ENCODE measurements around the gene PLAU. TPM values are rescaled to one million over a fixed set of nuclear protein-coding genes. Genes with fewer than 3 reads are reported as not detected.

Gene PLAU
- total and polyA plus RNA-seq, 7 donors: 3.8 to 18.2 (median 7.6) TPM

DNA sequence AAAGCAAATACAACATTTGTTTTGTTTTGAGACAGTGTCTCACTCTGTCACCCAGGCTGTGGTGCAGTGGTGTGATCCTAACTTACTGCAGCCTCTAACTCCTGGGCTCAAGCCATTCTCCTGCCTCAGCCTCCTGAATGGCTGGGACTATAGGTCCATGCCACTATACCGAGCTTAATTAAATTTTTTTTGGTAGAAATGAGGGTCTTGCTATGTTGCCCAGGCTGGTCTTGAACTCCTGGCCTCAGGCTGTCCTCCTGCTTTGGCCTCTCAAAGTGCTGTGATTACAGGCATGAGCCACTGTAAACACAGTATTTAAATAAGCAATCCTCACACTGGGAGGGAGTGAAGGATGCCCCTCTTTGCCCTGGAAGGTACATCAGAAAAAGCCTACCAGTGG is 32.6 kb upstream of the PLAU start:
- TF ChIP-seq, protein P1, sequence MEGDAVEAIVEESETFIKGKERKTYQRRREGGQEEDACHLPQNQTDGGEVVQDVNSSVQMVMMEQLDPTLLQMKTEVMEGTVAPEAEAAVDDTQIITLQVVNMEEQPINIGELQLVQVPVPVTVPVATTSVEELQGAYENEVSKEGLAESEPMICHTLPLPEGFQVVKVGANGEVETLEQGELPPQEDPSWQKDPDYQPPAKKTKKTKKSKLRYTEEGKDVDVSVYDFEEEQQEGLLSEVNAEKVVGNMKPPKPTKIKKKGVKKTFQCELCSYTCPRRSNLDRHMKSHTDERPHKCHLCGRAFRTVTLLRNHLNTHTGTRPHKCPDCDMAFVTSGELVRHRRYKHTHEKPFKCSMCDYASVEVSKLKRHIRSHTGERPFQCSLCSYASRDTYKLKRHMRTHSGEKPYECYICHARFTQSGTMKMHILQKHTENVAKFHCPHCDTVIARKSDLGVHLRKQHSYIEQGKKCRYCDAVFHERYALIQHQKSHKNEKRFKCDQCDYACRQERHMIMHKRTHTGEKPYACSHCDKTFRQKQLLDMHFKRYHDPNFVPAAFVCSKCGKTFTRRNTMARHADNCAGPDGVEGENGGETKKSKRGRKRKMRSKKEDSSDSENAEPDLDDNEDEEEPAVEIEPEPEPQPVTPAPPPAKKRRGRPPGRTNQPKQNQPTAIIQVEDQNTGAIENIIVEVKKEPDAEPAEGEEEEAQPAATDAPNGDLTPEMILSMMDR (IDR thresholded peaks at IDR 0.05): no peak
- no peak overlapping the region for H3K4me3 ChIP-seq

DNA sequence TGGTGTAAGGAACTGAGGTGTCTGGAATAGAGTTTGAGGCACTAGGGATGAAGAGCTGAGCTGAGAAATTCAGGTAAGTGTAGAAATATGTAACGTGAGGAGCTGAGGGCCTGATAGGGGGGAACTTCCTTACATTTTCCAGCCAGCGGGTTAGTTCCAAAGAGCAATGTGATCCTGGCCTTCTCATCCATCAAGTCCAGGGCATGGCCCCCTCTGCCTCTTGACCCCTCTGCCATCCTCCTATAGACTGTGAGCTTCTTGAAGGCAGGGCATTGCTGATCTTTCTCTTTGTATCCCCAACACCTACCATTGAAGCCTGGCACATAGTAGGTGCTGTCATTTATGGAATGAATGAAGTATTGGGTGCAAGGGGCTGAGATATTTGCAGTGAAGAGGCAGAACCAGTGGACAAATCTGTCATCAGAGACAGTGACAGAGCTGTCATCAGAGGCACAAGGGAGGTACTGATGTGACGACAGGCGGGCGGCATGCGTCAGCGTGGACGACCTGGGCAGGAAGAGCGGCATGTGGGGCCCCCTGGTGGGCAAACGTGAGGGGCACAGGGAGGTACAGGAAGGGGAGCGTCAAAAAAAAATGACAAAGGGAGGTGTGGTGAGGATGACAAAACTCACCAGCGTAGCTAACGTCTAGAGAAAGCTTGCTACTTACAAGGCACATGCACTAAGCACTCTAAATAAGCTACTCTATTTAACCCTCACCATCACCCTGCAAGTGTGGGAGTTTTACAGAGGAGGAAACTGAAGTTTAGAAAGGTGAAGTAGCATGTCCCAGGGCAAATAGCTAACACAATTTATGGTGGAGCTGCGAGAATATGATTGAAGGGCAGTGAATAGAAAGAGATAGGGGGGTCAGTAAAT is 31.4 kb upstream of the PLAU start:
- no peaks in the 10 kb centered on the region for H3K9me3 ChIP-seq
- ATAC-seq (peak; percentile 90 to 94 (median 92)), DNase-seq (peak; percentile 90 to 95)
- no peaks in the 10 kb centered on the region for H3K36me3 ChIP-seq (ENCODE audit: insufficient read depth in 1 of 2, low read depth in 1 of 2)
- H3K4me3 ChIP-seq: no peak overlapping the region
- H3K27me3 ChIP-seq (ENCODE audit: insufficient read depth in 3 of 3, low read length in 2 of 3): no peaks in the 10 kb centered on the region
- peak overlapping the region; percentile 55 for H3K27ac ChIP-seq
- 13 to 16% (median 15%) methylated on average over 14 of the region's 14 CpGs for WGBS, 3 donors
- TF ChIP-seq, protein P1 (IDR thresholded peaks at IDR 0.05): peak; percentile 98
- peaks cover 26% of the 10 kb centered on the region for H3K4me1 ChIP-seq
- intact Hi-C loops (cut with DNase I): loop anchor here (1.0 to 5.0 kb wide), 2 partner anchors 30 to 772 kb away; no protein-coding TSS in a partner anchor

More for the DNA sequence above, 32.6 kb upstream of the PLAU start:
- H3K4me1 ChIP-seq: peaks cover 26% of the 10 kb centered on the region
- 50 to 77% (median 52%) methylated on average over 1 of the region's 1 CpG for WGBS, 3 donors
- H3K9me3 ChIP-seq: no peaks in the 10 kb centered on the region
- H3K27me3 ChIP-seq (ENCODE audit: insufficient read depth in 3 of 3, low read length in 2 of 3): no peaks in the 10 kb centered on the region
- intact Hi-C loops (cut with DNase I): loop anchor here in 1 of 2 donors (5.0 kb wide), 1 partner anchor 771 kb away; no protein-coding TSS in a partner anchor
- peak in 1 of 2 donors; percentile 11 for DNase-seq
- H3K27ac ChIP-seq: no peak overlapping the region
- no peaks in the 10 kb centered on the region for H3K36me3 ChIP-seq (ENCODE audit: insufficient read depth in 1 of 2, low read depth in 1 of 2)
- no peak for ATAC-seq

DNA sequence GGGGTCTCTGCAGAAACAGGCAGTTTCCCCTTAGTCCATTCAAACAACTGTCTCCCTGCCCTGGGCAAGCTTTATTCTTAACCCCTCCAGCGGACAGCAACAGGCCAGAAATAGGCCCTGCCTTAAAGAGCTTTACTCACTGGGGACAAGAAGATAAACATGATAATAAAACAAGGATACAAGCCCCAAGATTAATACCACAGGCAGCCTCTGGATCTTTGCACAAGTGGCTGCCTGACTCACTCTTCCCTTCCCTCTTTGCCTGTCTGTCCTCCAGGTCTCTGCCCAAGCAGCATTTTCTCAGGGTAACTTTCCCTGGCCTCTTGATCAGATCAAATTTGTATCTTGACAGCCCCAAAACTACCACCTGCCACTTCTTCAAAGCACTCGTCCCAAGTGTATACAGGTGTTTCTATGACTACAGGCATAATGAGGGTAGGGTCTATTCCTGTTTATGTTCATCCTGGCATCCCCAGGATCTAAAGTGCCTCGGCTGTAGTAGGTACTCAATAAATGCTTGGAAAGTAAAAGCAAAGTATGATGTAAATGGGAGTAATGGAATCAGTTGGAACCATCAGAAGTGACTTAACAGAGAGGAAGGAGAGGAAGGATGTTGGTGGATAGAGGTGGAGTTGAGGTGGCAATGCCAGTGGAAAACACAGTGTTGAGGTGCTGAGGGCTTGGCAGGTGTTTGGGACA is 29.6 kb upstream of the PLAU start:
- TF ChIP-seq, protein P1 (IDR thresholded peaks at IDR 0.05): no peak
- intact Hi-C loops (cut with DNase I): no loop called here
- Histone ChIP-seq H3K4me1 (peaks cover 11% of the 10 kb centered on the region), H3K36me3 (ENCODE audit: insufficient read depth in 1 of 2, low read depth in 1 of 2) (no peaks in the 10 kb centered on the region), H3K4me3 (no peak overlapping the region), H3K9me3 (no peaks in the 10 kb centered on the region), H3K27me3 (ENCODE audit: insufficient read depth in 3 of 3, low read length in 2 of 3) (no peaks in the 10 kb centered on the region), H3K27ac (no peak overlapping the region)
- WGBS, 3 donors: 85 to 92% (median 86%) methylated on average over 3 of the region's 3 CpGs
- ATAC-seq (no peak), DNase-seq (peak in 1 of 2 donors; percentile 2)

GRCh38 chr10:73884017-73884416 is 26.9 kb upstream of the PLAU start:
- Histone ChIP-seq H3K36me3 (ENCODE audit: insufficient read depth in 1 of 2, low read depth in 1 of 2) (no peaks in the 10 kb centered on the region), H3K4me3 (no peak overlapping the region), H3K27ac (no peak overlapping the region), H3K9me3 (no peaks in the 10 kb centered on the region), H3K27me3 (ENCODE audit: insufficient read depth in 3 of 3, low read length in 2 of 3) (no peaks in the 10 kb centered on the region), H3K4me1 (peaks cover 31% of the 10 kb centered on the region)
- TF ChIP-seq, protein P1 (IDR thresholded peaks at IDR 0.05): no peak
- DNase-seq (no peak), ATAC-seq (no peak)
- 72 to 82% (median 79%) methylated on average over 3 of the region's 3 CpGs for WGBS, 3 donors
- intact Hi-C loops (cut with DNase I): no loop called here

Measured in psoas muscle (tissue), 8 donors.